ENCODE results near the gene STK24. TPM values are rescaled to one million over a fixed set of nuclear protein-coding genes. Genes with fewer than 3 reads are reported as not detected.

Gene STK24
- total and polyA plus RNA-seq, 2 of the 8 experiments (the other 6 are each of a cell fraction or from before 2014, with no cell fraction given) = 62.8 to 143 TPM

DNA sequence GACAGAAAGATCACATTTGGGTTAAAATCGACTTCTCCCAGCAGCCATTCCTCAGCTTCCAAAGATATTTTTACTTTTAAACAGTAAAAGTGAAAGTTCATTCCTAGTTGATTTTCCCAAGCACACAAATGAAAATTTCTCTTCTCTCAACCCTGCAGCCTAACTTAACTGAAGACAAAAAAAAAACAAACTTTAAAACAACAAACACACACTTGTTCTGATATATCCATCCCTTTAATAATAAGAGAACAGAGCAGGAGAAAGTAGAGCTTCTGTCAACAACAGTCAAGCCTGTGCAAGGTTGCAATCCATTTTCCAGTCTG is 72.9 kb downstream of the STK24 start:
- no peak overlapping the region for H2AFZ ChIP-seq (ENCODE audit: low read length)
- no peak overlapping the region for H3K9ac ChIP-seq (replicated peaks in 1 of 4; ENCODE audit: extremely low read depth in 1 of 4, low read depth in 3 of 4, low read length in 3 of 4)
- H2BK20ac ChIP-seq (ENCODE audit: low read length) = no peak overlapping the region
- H3K4me2 ChIP-seq (ENCODE audit: insufficient read depth in 1 of 2, low read depth in 2 of 2, low read length in 2 of 2) = no peak overlapping the region
- WGBS, 2 experiments (ENCODE audit: extremely low coverage in 1 of 2, insufficient coverage in 1 of 2, insufficient read length in 1 of 2, insufficient replicate concordance in 2 of 2, low coverage in 1 of 2, low lambda C conversion rate in 2 of 2, missing lambda C conversion rate in 1 of 2) = 74% methylated on average over 1 of the region's 1 CpG; no CpG with 5 or more reads in 1 of the 2 experiments
- H3K4me1 ChIP-seq (replicated peaks in 1 of 4; ENCODE audit: control insufficient read depth in 3 of 4, insufficient read depth in 4 of 4, low read length in 3 of 4) = peaks cover 6 to 21% (median 17%) of the 10 kb centered on the region in 4 experiments
- CTCF ChIA-PET (ENCODE audit: partially characterized antibody) = interaction anchor here (0.8 to 3.7 kb wide), 7 partner anchors 18 to 94 kb away, joined by 3 to 14 read pairs (median 4); no protein-coding TSS in a partner anchor
- H3K79me1 ChIP-seq (ENCODE audit: low read depth, low read length) = peaks cover 28% of the 10 kb centered on the region
- no peak overlapping the region for H3K56ac ChIP-seq (replicated peaks; ENCODE audit: insufficient read length, low read depth, low read length)
- H3K4ac ChIP-seq (replicated peaks; ENCODE audit: insufficient read length, low read depth, low read length) = no peak overlapping the region
- H3K14ac ChIP-seq (ENCODE audit: insufficient read length) = no peak overlapping the region
- no peak overlapping the region for H3K4me3 ChIP-seq (ENCODE audit: extremely low read depth in 1 of 4, insufficient read depth in 2 of 4, low read depth in 3 of 4, low read length in 4 of 4)
- no peak overlapping the region for H4K91ac ChIP-seq (replicated peaks; ENCODE audit: insufficient read length, low read length)
- peaks cover 18 to 22% of the 10 kb centered on the region in 2 experiments for H4K20me1 ChIP-seq (replicated peaks in 1 of 2; ENCODE audit: control insufficient read depth in 1 of 2, insufficient read depth in 2 of 2, low read length in 2 of 2)
- H3K27ac ChIP-seq (ENCODE audit: low read depth, low read length) = no peak overlapping the region
- no peak for DNase-seq (ENCODE audit: low read depth in 1 of 2, low spot score in 2 of 2)
- no peak overlapping the region for H2BK12ac ChIP-seq (ENCODE audit: low read depth, low read length)
- H2BK15ac ChIP-seq (ENCODE audit: low read length) = no peak overlapping the region
- H2BK120ac ChIP-seq (replicated peaks; ENCODE audit: low read depth, low read length) = no peak overlapping the region
- H3K23me2 ChIP-seq (ENCODE audit: low read depth, low read length) = no peaks in the 10 kb centered on the region
- TF ChIP-seq TAF7 (optimal IDR thresholded peaks at IDR 0.05; ENCODE audit: borderline replicate concordance, low read depth, low read length) (no peak), SP2 (IDR thresholded peaks at IDR 0.05; ENCODE audit: low read length) (no peak), MAFK (IDR thresholded peaks at IDR 0.05; ENCODE audit: low read depth, low read length) (no peak), BACH1 (IDR thresholded peaks at IDR 0.05; ENCODE audit: low read length) (no peak), EP300 (IDR thresholded peaks at IDR 0.05; ENCODE audit: borderline replicate concordance in 1 of 2, low read depth in 2 of 2, low read length in 2 of 2) (no peak), GABPA (IDR thresholded peaks at IDR 0.05; ENCODE audit: borderline replicate concordance, insufficient read depth, low read length) (no peak), SP4 (IDR thresholded peaks at IDR 0.05; ENCODE audit: low read length) (no peak), SRF (IDR thresholded peaks at IDR 0.05; ENCODE audit: low read depth, low read length) (no peak)
- TF ChIP-seq, protein P1, sequence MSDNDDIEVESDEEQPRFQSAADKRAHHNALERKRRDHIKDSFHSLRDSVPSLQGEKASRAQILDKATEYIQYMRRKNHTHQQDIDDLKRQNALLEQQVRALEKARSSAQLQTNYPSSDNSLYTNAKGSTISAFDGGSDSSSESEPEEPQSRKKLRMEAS (IDR thresholded peaks at IDR 0.05) = no peak
- TF ChIP-seq, protein P2, sequence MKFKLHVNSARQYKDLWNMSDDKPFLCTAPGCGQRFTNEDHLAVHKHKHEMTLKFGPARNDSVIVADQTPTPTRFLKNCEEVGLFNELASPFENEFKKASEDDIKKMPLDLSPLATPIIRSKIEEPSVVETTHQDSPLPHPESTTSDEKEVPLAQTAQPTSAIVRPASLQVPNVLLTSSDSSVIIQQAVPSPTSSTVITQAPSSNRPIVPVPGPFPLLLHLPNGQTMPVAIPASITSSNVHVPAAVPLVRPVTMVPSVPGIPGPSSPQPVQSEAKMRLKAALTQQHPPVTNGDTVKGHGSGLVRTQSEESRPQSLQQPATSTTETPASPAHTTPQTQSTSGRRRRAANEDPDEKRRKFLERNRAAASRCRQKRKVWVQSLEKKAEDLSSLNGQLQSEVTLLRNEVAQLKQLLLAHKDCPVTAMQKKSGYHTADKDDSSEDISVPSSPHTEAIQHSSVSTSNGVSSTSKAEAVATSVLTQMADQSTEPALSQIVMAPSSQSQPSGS (IDR thresholded peaks at IDR 0.05; ENCODE audit: low read length) = no peak
- no peaks in the 10 kb centered on the region for H3K27me3 ChIP-seq (replicated peaks in 1 of 4; ENCODE audit: control insufficient read depth in 3 of 4, extremely low read depth in 1 of 4, insufficient read depth in 3 of 4, low read length in 3 of 4)
- no peak overlapping the region for H3K18ac ChIP-seq (ENCODE audit: extremely low read depth, low read length)
- H3K36me3 ChIP-seq (ENCODE audit: control insufficient read depth in 2 of 4, insufficient read depth in 4 of 4, low read length in 3 of 4) = peaks cover 0 to 7% (median 0%) of the 10 kb centered on the region in 4 experiments; a peak in 1 of 8 replicates
- H4K5ac ChIP-seq (ENCODE audit: insufficient read length, low read depth, low read length) = no peak overlapping the region
- no peaks in the 10 kb centered on the region for H3K9me3 ChIP-seq (ENCODE audit: insufficient read depth in 2 of 2, low read depth in 1 of 2, low read length in 1 of 2)
- POLR2A ChIA-PET (ENCODE audit: partially characterized antibody) = no interaction called here
- no peak overlapping the region for H3K23ac ChIP-seq (ENCODE audit: insufficient read length)
- H2AK5ac ChIP-seq (ENCODE audit: low read depth, low read length) = no peak overlapping the region
- H3K79me2 ChIP-seq (ENCODE audit: control insufficient read depth in 1 of 2, insufficient read depth in 2 of 2, low read length in 2 of 2) = peaks cover 12 to 88% of the 10 kb centered on the region in 2 experiments; a peak in 3 of 4 replicates
- no peak overlapping the region for H2BK5ac ChIP-seq (ENCODE audit: low read depth, low read length)
- no peak for FAIRE-seq
- H4K8ac ChIP-seq (ENCODE audit: extremely low read depth, insufficient read depth, low read length) = no peak overlapping the region
